Activated naive CD4-positive, alpha-beta T cell treated with anti-CD3 and anti-CD28 coated beads, Interleukin-2, amount 50 U/mL, for 16 hours (primary cell): ENCODE data around the gene NEIL3.

ENCODE experiments used
- DNase-seq: peaks from one replicate; pipeline ENCODE4 v3.0.0-alpha.2; 2020

Gene NEIL3

DNA sequence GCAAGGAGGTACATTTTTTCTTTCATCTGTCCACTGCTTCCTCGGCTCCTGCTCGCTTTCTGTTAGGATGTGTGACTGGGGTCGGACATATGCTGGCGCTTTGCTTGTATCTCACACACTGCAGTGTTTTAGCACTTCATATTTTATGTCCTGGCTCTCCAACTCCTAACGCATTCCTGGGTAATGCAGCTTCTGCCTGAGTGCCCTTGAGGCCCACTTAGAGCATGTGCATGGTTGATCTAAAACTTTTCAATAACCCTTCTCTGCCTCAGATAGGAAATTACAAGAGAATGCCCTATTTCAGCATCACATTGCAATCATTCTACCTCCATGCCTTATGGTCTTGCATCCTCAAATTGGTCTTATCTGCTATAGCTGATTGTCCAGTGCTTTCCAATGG lies 65.3 kb downstream of the NEIL3 start:
- DNase-seq, result no peak

DNA sequence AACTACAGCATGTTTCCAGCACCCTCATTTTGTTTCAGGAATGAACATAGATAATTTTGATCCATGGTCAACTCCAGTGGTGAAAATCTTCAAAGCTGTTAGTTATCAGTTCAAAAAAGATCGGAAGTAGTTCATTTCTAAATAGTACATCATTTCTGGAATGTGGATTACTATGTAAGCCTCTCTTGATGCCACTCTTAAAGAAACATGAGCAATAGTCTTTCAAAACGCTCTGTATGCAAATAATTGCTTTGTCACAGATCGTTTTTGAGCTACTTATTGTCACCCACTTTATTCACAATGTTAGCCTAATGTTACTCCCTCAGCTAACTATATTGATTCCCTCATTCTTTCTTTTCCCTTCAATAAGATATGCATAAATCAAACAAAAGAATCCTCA lies 65.7 kb downstream of the NEIL3 start:
- DNase-seq, result no peak

DNA sequence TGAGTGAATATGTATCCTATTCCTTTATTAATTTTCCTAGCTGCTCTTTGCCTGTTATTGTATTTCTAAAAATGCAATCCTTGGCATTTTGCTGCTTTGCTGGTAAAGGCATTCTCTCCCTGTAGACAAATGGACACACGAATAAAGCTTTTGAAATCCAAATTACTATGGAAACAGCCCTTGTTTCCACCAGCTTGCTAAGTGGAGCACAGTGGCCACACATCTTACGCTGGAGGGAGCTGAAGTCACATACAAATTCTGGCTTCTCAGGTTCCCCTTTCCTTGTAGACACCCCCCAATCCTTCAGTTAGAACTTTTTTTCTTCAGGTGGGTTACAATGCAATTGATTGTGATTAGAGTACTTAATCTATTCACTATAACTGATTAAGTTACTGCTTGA lies 66.3 kb downstream of the NEIL3 start:
- no peak for DNase-seq

DNA sequence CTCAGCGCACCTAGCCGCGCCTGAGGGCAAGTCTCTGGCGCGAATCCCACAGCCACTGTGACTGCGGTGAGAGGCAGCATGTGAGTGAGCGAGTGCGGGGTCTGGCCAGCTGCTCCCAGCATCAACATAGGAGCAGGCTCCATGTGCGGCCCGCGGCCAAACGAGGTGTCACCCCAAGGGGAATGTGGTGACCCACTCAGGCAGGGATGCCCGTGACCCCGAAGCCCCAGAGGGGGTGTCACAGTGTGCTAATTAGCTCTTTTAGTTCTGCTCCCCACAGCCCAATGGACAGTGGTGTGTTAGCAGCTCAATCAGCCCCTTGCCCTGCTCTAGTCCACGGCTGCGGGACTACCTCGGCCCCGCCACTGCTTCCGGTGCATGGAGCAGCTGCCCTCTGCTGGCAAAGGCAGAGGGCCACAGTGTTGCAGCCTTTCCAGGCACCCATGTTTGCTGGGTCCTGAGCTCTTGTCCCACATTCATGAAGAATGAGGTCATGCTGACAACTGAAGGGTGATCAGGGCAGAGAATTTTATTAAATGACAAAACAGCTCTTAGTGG lies 71.1 kb downstream of the NEIL3 start:
- no peak for DNase-seq

DNA sequence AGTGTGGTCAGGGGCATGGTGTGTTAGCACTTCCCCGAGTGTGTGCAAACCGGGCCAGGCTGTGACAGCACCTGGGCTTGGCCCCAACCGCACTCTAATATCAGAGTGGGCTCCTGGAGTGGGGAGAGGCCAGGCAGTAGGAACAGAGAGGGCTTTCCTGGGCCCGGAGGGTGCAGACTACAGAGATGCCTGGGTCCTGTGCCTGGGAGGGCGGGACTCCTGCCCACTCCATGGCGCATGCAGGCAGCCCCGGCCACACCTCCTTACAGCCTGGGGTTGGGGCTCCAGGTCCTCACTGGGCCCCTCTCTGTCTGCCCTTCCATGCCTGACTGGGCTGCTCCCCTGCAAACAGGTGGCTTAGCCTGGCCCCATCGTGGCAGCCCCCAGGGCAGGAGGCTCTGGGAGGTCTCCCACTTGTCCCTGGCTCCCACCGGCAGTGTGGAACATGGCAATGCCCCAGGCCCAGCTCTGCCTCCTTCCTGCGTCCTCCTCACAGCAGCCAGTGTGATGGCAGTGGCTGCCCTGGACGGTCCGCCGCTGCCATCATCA lies 72.2 kb downstream of the NEIL3 start:
- no peak for DNase-seq

DNA sequence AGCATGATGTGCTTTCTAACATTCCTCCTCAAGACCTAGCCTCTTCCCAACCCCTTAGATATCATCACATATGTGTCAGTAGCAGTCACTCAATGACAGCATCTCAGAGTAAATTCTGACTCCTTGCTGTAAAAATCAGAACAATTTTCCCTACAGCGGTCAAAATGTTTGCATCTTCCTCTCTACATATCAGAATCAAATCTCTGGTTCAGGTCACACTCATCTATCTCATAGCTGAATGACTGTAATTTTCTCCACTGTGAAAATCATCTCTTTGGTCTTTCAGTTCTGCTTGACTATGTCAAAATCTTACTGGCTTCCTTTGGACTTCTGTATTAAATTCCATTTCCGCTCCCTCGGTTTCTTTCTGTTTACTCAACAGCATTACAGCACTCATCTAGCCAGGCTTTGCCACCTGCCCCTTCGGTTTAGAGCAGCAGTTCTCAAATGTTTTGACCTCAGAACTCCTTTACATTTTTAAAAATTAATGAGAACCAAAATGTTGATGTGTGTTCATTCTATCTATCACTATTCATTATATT lies 75.3 kb downstream of the NEIL3 start:
- DNase-seq, result no peak

DNA sequence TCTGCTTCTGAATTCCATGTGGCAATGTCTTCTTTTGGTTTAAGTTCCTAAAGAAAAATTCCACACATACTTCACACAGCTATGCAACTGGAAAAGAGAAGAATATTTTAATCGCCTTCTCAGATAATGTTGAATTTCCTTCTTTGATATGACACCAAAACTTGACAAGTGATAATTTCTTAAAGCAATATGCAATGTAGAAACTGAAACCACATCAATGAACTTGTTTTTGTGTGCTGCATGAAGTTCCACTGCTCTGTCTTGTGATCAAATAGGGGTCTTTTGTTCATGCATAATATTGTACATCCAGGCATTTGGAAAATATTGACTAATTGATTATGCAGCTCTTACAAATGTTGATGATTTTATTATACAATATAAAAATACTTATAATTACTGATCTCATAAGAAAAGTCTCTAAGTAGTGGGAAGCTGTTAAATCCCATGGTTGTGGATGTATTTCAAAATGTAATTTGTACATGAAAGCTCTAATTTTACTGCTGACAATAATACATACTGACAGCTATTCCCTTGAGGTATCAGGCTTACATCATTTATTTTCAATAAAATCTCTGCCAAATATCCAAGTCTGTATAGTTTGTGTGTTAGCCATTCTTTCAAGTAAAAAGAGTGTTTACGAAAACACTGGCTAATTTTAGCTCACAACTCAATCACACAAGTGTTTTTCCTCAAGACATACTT lies 76.1 kb downstream of the NEIL3 start:
- DNase-seq, result no peak

DNA sequence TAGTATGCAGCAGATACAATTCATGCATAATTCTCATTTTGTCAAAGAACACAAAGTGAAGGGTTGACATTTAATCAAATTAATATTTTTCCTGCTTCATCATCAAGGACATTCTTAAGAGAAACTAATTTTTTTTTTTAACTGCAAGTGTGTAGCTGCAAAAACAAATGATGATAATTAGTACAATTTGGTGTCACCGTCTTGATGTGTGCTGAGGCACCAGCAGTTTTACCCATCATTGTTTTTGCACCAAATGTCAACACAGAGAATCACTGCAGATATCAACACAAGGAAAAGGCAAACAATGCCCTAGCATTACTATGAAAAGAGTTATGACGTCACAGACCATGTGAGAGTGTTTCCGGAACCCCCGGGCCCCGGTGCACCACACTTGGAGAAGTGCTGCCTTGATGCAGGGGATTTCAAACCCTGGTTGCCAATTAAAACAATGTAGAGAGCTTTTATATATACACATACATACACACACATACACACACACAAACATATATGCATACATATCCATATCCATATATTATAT lies 76.7 kb downstream of the NEIL3 start:
- no peak for DNase-seq

DNA sequence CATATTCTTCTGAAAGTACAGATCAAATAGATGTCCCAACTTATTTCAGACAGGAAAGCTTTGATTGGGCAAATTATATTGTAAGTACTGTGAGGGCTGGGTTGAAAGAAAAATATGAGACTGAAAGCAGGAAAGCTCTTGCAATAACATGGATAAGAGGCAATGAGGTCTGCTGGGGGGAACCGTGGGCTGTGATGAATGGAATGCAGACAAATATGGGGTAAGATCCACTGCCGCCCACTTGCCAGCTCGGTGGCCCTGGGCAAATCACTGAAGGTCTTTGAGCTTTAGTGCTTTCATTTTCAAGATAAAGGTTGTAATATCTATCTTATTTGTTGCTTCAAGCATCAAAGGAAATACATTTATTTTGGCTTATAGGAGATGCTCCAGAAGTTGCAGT lies 81.6 kb downstream of the NEIL3 start:
- DNase-seq, result no peak

DNA sequence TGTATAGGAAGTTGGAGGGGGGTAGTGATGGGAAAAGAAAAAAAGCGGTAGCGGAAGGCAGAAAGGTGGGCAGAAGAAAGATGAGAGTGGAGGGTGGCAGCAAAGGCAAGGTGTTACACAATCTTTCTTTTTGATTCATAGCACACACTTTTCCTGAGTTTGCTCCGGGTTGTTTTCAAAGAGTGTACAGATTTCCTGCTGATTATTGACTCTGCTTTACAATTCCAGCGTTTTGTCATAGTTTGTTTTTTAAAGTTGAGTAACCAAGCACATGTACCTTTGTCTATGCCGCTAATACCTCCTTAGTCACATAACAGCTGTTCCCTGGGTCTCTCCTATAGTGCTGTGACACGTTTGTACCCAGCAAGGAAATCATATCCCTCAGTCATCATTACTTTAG lies 82.3 kb downstream of the NEIL3 start:
- DNase-seq, result no peak

DNA sequence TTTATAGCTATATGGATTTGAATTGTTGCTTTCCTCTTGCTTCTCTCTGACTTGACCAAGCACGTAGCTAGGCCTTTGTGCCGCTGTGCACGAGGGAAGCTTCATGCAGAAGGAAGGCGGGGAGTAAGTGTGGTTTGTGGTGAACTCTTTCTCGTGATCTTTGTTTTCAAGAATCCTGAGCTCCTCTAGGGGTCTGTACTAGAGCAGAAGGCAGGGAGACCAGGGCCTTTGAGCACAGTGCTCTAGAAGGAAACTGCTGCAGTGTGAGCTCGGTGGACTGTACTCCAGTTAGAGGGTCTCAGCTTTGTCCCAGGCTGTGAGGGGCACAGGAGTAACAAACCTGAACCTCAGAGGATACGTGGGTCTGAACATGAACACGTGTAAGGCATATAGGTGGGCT lies 83.6 kb downstream of the NEIL3 start:
- no peak for DNase-seq

DNA sequence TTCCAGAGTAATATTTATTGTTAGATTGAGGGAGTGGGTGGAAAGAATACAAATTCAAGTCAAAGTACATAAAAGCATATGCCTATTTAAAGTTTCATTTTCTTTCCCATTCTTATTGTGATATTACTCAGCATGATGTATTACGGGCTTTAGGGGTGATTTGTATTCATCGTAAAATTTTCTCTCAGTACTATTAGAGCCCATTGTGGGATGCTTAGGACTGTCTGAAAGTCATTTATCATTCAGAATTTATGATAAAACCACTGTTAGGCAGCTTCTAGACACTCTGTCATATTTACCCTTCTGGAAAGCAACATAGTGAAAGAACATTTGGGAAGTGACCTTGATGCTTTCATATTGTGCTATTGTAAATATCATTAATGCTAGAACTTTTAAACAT lies 86.7 kb downstream of the NEIL3 start:
- DNase-seq, result no peak

DNA sequence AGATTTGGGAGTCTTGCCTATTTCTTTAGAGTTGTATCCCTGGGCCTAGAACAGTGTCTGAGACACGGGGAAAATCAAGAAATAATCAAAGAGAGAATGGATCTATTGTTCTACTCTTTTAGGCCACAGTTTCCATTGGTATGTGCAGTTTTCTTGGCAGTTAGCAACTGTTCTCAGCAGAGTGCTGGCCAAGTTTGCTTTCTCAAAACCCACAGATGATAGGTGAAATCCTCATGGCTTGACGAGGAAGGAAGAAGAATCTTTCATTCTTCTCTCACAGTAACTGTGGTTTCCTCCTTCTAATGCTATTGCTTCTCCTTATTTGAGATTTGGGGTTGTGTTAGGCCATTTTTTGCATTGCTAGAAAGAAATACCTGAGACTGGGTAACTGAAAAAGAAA lies 90.4 kb downstream of the NEIL3 start:
- DNase-seq, result no peak

DNA sequence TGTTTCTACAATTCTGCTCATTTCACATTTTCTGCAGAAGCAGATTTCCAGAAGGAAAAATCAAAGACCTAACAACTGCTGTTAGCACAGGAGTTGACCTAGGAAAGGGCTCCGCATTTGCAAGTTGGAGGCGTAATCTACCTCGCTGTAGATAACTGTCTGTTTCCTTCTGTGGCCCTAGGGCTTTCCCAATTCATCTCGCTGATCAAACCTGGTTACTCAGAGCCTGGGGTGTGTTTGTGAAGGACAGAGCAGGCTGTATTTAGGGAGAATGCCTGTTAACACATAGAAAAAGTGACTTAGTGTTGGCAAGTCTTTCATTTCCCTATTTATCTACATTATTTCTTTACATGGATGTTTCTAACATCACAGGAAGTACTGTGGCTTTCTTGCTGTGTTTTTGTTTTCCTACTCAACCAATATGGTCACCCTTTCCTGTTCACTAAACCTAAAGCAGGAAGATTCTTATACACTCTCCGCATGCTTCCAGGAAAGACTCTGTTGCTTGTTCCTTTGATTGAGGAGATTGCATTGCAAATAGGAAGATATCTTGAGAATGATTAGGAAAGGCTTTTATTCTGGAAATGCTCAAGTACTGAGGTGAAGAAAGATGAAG lies 92.1 kb downstream of the NEIL3 start:
- DNase-seq, result no peak

DNA sequence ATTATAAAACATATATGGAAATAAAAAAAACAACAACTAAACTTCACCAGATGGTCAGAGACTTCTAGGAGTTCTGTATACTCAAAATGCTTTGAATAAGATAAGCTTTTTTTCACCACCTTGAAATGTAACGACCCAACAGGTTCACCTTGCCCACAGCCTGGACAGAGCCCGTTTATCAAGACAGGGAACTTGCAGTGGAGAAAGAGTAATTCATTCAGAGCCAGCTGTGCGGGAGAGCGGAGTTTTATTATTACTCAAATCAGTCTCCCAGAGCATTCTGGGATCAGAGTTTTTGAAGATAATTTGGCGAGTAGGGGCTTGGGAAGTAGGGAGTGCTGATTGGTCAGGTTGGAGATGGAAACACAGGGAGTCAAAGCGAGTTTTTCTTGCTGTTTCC lies 94.1 kb downstream of the NEIL3 start:
- DNase-seq, result no peak

DNA sequence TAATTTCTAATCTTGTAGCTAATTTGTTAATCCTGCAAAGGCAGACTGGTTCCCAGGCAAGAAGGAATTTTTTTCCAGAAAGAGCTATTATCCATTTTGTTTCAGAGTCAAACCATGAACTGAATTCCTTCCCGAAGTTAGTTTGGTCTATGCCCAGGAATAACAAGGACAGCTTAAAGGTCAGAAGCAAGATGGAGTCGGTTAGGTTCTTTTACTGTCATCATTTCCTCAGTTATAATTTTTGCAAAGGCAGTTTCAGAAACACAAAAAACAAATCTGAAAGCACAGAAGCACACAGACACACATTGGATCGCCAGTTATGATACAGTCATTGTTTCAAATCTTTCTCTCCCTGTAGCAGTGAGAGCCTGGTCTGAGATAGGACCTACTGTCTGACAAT lies 94.7 kb downstream of the NEIL3 start:
- no peak for DNase-seq

DNA sequence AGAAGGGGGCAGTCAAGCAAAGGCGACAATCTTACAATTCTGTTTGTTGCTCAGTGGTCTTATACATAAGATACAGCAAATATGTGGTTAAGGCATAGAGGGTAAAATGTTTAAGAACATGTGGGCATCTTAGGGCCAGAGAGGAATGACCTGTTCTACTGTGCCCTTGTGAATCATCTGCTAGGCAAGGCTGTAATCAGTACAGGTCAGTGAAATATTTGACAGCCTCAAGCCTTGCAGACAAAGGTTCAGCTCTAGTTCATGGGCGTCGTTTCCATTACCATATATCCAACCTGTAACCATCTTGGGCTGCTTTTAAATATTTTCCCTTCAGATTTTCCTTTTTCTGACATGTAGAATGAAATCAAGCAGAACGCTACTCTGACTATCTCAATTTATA lies 95.3 kb downstream of the NEIL3 start:
- DNase-seq, result no peak

DNA sequence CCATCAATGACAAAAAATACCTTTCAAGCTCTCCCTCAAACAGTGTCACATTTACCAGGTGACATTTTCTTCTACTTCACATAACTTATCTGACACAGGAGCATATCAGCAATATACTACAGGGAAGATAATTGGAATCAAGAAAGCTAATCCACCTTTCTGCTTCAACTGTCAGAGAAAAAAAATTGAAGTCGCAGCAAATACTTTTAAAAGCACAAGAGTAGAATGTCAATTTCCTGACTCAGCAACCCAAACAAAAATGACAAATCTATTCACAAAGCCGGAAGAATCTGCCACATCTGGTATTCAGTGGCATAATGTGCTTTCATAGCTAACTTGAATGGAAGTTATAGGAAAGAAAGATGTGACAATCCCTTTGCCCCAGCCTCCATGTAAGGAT lies 95.8 kb downstream of the NEIL3 start:
- DNase-seq, result no peak

DNA sequence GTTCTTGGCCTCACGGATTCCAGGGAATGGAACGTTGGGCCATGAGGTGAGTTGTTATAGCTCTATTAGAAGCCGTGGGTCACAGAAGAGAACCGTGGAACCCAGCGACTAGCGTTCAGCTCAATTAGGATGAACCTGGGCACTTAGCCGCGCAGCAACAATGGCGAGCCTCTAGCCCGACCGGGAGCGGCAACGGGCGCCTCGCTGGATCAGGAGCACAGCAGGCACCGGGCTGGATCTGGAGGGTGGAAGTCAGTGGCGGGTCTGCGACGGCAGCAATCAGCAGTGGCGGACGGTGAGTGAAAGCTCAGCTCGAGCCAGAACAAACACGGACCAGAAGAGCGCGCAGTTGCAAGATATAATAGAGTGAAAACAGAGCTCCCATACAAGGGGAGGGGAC lies 98.3 kb downstream of the NEIL3 start:
- DNase-seq, result no peak

DNA sequence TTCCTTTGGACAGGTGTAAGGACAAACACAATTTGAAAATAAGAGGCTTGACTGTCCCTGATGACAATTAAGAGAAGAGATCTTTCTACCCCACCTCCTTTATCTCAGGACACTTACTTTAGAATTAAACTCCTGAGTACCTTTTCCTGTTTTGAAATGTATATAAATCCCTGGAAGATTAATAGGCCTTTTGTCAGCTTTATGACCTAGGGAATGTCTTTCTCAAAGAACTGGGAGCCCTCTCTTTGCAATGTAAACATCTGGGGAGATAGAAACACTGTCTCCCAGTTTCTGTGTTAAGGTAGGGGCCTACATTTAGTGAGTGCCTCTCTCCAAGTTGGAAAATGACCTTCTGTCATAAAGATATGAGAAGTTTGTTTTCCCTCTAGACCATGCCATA lies 100.9 kb downstream of the NEIL3 start:
- no peak for DNase-seq

DNA sequence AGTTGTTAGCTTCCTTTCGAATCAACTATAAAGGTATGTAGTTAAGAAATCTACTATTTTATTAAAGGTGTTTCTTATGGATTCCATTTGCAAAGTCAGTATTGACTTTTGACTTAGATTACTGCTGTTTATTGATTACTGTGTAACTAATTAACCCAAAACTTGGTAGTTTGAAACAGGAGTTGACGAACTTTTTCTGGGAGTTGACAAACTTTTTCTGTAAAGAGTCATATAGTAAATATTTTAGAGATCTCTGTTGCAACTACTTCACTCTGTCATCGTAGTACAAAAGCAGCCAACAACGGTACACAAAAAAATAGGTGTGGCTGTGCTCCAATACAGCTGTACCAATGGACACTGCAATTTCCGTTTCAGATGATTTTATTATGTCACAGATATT lies 102.3 kb downstream of the NEIL3 start:
- no peak for DNase-seq
